MM.1S (cell line): ENCODE results near the gene RAX.

Source experiments
- DNase-seq: peaks from one replicate; pipeline ENCODE4 v3.0.0-alpha.2; 2015
- H2AFZ ChIP-seq: fragments of 300-600 bp; sonication (generic); 2 replicates; pipeline ENCODE4 v1.6.0; 2016; ENCODE audit warnings: antibody characterized with exemption, low read length
- H3F3A ChIP-seq: fragments of 300-600 bp; sonication (generic); 2 replicates; pipeline ENCODE4 v1.6.1; 2016; ENCODE audit warnings: mild to moderate bottlenecking, antibody characterized with exemption, low read length, moderate library complexity, mixed read lengths; ENCODE audit not compliant: insufficient read depth
- H3K27ac ChIP-seq: fragments of 300-600 bp; sonication (generic); 2 replicates; pipeline ENCODE4 v1.5.1; 2016; ENCODE audit warnings: mild to moderate bottlenecking, low read length
- H3K27me3 ChIP-seq: fragments of 300-600 bp; sonication (generic); replicated peaks from 2 replicates; pipeline ENCODE4 v1.6.0; 2016; ENCODE audit warnings: low read length; ENCODE audit not compliant: insufficient read depth
- H3K36me3 ChIP-seq: fragments of 300-600 bp; sonication (generic); replicated peaks from 2 replicates; pipeline ENCODE4 v1.6.1; 2016; ENCODE audit warnings: mild to moderate bottlenecking, low read length, mixed read lengths; ENCODE audit not compliant: insufficient read depth
- H3K4me1 ChIP-seq: fragments of 300-600 bp; sonication (generic); 2 replicates; pipeline ENCODE4 v1.6.1; 2016; ENCODE audit warnings: low read length, mixed read lengths
- H3K4me2 ChIP-seq: fragments of 300-600 bp; sonication (generic); 2 replicates; pipeline ENCODE4 v1.6.0; 2016; ENCODE audit warnings: low read depth, low read length
- H3K4me3 ChIP-seq: fragments of 300-600 bp; sonication (generic); 2 replicates; pipeline ENCODE4 v1.5.1; 2016; ENCODE audit warnings: low read length, mixed read lengths
- H3K79me2 ChIP-seq: fragments of 300-600 bp; sonication (generic); 2 replicates; pipeline ENCODE4 v1.6.1; 2016; ENCODE audit warnings: mixed run types, low read length, mixed read lengths
- H3K9ac ChIP-seq: fragments of 300-600 bp; sonication (generic); 2 replicates; pipeline ENCODE4 v1.6.1; 2016; ENCODE audit warnings: low read length, mixed read lengths
- H3K9me2 ChIP-seq: fragments of 300-600 bp; sonication (generic); replicated peaks from 2 replicates; pipeline ENCODE4 v1.6.1; 2016; ENCODE audit warnings: mild to moderate bottlenecking, low read length, mixed read lengths; ENCODE audit not compliant: insufficient read depth
- H3K9me3 ChIP-seq: fragments of 300-600 bp; sonication (generic); replicated peaks from 2 replicates; pipeline ENCODE4 v1.6.1; 2016; ENCODE audit warnings: mild to moderate bottlenecking, low read length, mixed read lengths; ENCODE audit not compliant: insufficient read depth
- H4K20me1 ChIP-seq: fragments of 300-600 bp; sonication (generic); 2 replicates; pipeline ENCODE4 v1.6.1; 2016; ENCODE audit warnings: mild to moderate bottlenecking, low read length, moderate library complexity, mixed read lengths; ENCODE audit not compliant: insufficient read depth
- CTCF ChIP-seq: fragments of 300-600 bp; sonication (generic); IDR thresholded peaks from 2 replicates; pipeline ENCODE4 v1.5.1; 2016; ENCODE audit warnings: antibody characterized with exemption, low read length, mixed read lengths
- EZH2 ChIP-seq: fragments of 300-600 bp; sonication (generic); optimal IDR thresholded peaks from 2 replicates; pipeline ENCODE3; 2017; ENCODE audit warnings: low read depth, mild to moderate bottlenecking, antibody characterized with exemption, low read length, mixed read lengths
- EZH2phosphoT487 ChIP-seq: fragments of 300-600 bp; sonication (generic); IDR thresholded peaks from 2 replicates; pipeline ENCODE4 v1.6.1; 2018; ENCODE audit warnings: antibody characterized with exemption, low read length

Gene RAX

GRCh38 chr18:59229191-59229590, 44.1 kb downstream of the RAX start:
- Histone ChIP-seq H3K4me2 (no peak overlapping the region), H3K9me2 (no peaks in the 10 kb centered on the region), H2AFZ (no peak overlapping the region), H3K27ac (no peak overlapping the region), H3K36me3 (no peaks in the 10 kb centered on the region), H3K9ac (no peak overlapping the region), H3K79me2 (no peaks in the 10 kb centered on the region), H3K9me3 (no peaks in the 10 kb centered on the region), H3K27me3 (no peaks in the 10 kb centered on the region), H3K4me3 (no peak overlapping the region), H4K20me1 (no peaks in the 10 kb centered on the region), H3F3A (no peaks in the 10 kb centered on the region), H3K4me1 (no peaks in the 10 kb centered on the region)
- no peak for DNase-seq
- TF ChIP-seq EZH2, result no peak
- TF ChIP-seq CTCF, result no peak
- no peak for TF ChIP-seq EZH2phosphoT487

- DNase-seq, result no peak
- Histone ChIP-seq H3K79me2 (no peaks in the 10 kb centered on the region), H3K9me2 (no peaks in the 10 kb centered on the region), H3K4me1 (no peaks in the 10 kb centered on the region), H3K4me3 (no peak overlapping the region), H3K9me3 (no peaks in the 10 kb centered on the region), H3K27ac (no peak overlapping the region), H3F3A (no peaks in the 10 kb centered on the region), H3K9ac (no peak overlapping the region), H3K36me3 (no peaks in the 10 kb centered on the region), H3K4me2 (no peak overlapping the region), H4K20me1 (no peaks in the 10 kb centered on the region), H2AFZ (no peak overlapping the region), H3K27me3 (no peaks in the 10 kb centered on the region)
- TF ChIP-seq EZH2 (no peak), CTCF (no peak), EZH2phosphoT487 (no peak)
Observed at GRCh38 chr18:59228351-59228750, 44.9 kb downstream of the RAX start.

DNA sequence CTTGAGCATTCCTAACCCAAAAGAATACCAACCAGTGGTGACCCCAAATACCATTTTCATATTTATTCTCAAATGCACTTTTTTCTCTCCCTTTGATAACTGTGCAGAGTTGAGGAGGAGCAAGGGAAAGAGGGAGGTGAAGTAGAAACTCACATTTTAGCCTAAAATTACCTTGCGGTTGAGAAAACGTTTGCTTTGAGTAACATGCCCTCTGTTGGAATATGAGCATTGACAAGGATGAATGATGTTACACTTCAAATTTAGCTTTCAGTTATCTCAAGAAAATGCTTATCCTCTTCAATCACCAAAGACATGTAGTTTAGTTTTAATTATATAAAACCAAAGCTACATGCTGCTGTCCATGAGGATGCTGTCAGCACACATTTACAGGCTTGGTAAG, 50.9 kb downstream of the RAX start:
- Histone ChIP-seq H3K9ac (no peak overlapping the region), H3K4me3 (no peak overlapping the region), H3K4me1 (no peaks in the 10 kb centered on the region), H3K9me2 (no peaks in the 10 kb centered on the region), H3K27me3 (no peaks in the 10 kb centered on the region), H3F3A (no peaks in the 10 kb centered on the region), H4K20me1 (no peaks in the 10 kb centered on the region), H2AFZ (no peak overlapping the region), H3K79me2 (no peaks in the 10 kb centered on the region), H3K27ac (no peak overlapping the region), H3K4me2 (no peak overlapping the region), H3K36me3 (no peaks in the 10 kb centered on the region), H3K9me3 (no peaks in the 10 kb centered on the region)
- no peak for DNase-seq
- no peak for TF ChIP-seq EZH2
- TF ChIP-seq CTCF, result no peak
- no peak for TF ChIP-seq EZH2phosphoT487
